Right renal pelvis (tissue), 4 donors: ENCODE measurements around the gene GALNT9. TPM values are rescaled to one million over a fixed set of nuclear protein-coding genes. Genes with fewer than 3 reads are reported as not detected.

ENCODE experiments used
- DNase-seq, 4 donors: peaks; one replicate each; pipeline ENCODE4 v3.0.0-alpha.2; 2013; ENCODE audit warnings: low read depth in 4 of 4, low spot score in 3 of 4, missing footprints in 1 of 4
- polyA plus RNA-seq, 4 donors: library from polyadenylated mRNA; unstranded; fragments of 120-200 nt; gene quantifications; one replicate each; pipeline ENCODE4 v1.2.1, GENCODE V29; 2013; ENCODE audit not compliant: insufficient read length in 4 of 4

GALNT9 gene
- polyA plus RNA-seq, 4 donors = 7.7 to 8.8 (median 8.4) TPM

- DNase-seq = no peak
Measured at GRCh38 chr12:132175496-132176384, 153.6 kb downstream of the GALNT9 start.

- DNase-seq = no peak
Measured at GRCh38 chr12:132174839-132175490, 154.4 kb downstream of the GALNT9 start.

GRCh38 chr12:132174015-132174838 is 155.2 kb downstream of the GALNT9 start:
- no peak for DNase-seq

GRCh38 chr12:132173135-132174014 is 156.0 kb downstream of the GALNT9 start:
- no peak for DNase-seq

GRCh38 chr12:132172619-132173018 is 156.8 kb downstream of the GALNT9 start:
- DNase-seq = no peak

GRCh38 chr12:132171968-132172521 is 157.3 kb downstream of the GALNT9 start:
- DNase-seq = no peak

- DNase-seq = no peak
Measured at GRCh38 chr12:132171293-132171967, 158.0 kb downstream of the GALNT9 start.

GRCh38 chr12:132170637-132171292 is 158.6 kb downstream of the GALNT9 start:
- DNase-seq = no peak

GRCh38 chr12:132170094-132170636 is 159.2 kb downstream of the GALNT9 start:
- DNase-seq = no peak

- no peak for DNase-seq
Measured at GRCh38 chr12:132169376-132169775, 160.0 kb downstream of the GALNT9 start.

- no peak for DNase-seq
Measured at GRCh38 chr12:132168311-132169031, 160.9 kb downstream of the GALNT9 start.

GRCh38 chr12:132167611-132168310 is 161.6 kb downstream of the GALNT9 start:
- no peak for DNase-seq

- DNase-seq = no peak
Measured at GRCh38 chr12:132166801-132167591, 162.4 kb downstream of the GALNT9 start.

- no peak for DNase-seq
Measured at GRCh38 chr12:132166093-132166492, 163.3 kb downstream of the GALNT9 start.

GRCh38 chr12:132165584-132165983 is 163.8 kb downstream of the GALNT9 start:
- DNase-seq = no peak

GRCh38 chr12:132164426-132164825 is 165.0 kb downstream of the GALNT9 start:
- no peak for DNase-seq
